Type B pancreatic cell (in vitro differentiated cells): Measurements from ENCODE around the gene LIPI. TPM values are rescaled to one million over a fixed set of nuclear protein-coding genes. Genes with fewer than 3 reads are reported as not detected.

Source experiments
- DNase-seq: peaks from one replicate; pipeline ENCODE4 v3.0.0; 2021; ENCODE audit warnings: mixed read lengths; ENCODE audit not compliant: unreplicated experiment; ENCODE audit errors: extremely low spot score
- H3K27ac Mint-ChIP-seq: 2 replicates; pipeline ENCODE4 v1.8.0; 2021; ENCODE audit warnings: mild to moderate bottlenecking, mixed read lengths
- H3K27me3 Mint-ChIP-seq: 2 replicates; pipeline ENCODE4 v1.8.0; 2021; ENCODE audit warnings: mixed read lengths
- H3K36me3 Mint-ChIP-seq: 2 replicates; pipeline ENCODE4 v1.8.0; 2021; ENCODE audit warnings: mixed read lengths
- H3K4me1 Mint-ChIP-seq: one replicate; pipeline ENCODE4 v1.8.0; 2021; ENCODE audit warnings: mixed read lengths; ENCODE audit not compliant: unreplicated experiment
- H3K4me3 Mint-ChIP-seq: 2 replicates; pipeline ENCODE4 v1.8.0; 2021; ENCODE audit warnings: mild to moderate bottlenecking, mixed read lengths
- H3K9me3 Mint-ChIP-seq: 2 replicates; pipeline ENCODE4 v1.8.0; 2021; ENCODE audit warnings: mixed read lengths
- long read RNA-seq: library from polyadenylated mRNA; unstranded; transcript quantifications from one replicate; pipeline ENCODE4 v2.0.0, GENCODE V29; 2020
- total RNA-seq: library from RNA; stranded (reverse); gene quantifications from 2 replicates; pipeline ENCODE4 v1.2.1, GENCODE V29; 2021; ENCODE audit warnings: low replicate concordance
- TF ChIP-seq, protein P1 (sequence below): fragments of 200-600 bp; sonication (generic); conservative IDR thresholded peaks from 2 replicates; pipeline ENCODE4 v1.5.0; 2021; ENCODE audit warnings: antibody characterized with exemption, mild to moderate bottlenecking

Gene LIPI
- total RNA-seq: not detected in 2 replicates
- long read RNA-seq: 0 reads

DNA sequence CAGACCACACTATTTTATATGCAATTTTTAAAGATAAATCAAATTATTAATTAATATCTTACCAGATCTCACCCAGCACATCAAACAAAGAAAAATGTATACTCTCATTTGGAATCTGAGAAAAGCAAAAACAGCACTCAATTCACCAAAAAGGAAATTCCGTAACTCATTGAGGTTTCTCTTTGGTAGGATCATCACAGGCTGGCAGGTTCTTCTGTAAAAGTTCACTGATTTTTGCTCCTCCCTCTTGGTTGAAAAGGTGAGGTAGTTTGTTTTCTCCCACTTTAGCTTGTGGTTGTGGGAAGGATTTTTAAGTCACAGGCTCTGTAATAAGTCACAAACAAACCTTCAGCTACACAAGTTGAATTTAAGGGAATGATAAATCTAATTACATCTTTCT, at the start of gene LIPI:
Gene LIPI (minus strand): TSS at position 218 of the 400 bp plus-strand sequence. CDS start 110 bp downstream, at position 108.
- no peak for DNase-seq
- Mint-ChIP-seq H3K27me3 (peaks cover 21% of the 10 kb centered on the region), H3K4me1 (no peaks in the 10 kb centered on the region), H3K4me3 (no peak within 1 kb of the TSS), H3K9me3 (no peaks in the 10 kb centered on the region), H3K27ac (no peak within 1 kb of the TSS), H3K36me3 (no peaks in the 10 kb centered on the region)
- TF ChIP-seq, protein P1, sequence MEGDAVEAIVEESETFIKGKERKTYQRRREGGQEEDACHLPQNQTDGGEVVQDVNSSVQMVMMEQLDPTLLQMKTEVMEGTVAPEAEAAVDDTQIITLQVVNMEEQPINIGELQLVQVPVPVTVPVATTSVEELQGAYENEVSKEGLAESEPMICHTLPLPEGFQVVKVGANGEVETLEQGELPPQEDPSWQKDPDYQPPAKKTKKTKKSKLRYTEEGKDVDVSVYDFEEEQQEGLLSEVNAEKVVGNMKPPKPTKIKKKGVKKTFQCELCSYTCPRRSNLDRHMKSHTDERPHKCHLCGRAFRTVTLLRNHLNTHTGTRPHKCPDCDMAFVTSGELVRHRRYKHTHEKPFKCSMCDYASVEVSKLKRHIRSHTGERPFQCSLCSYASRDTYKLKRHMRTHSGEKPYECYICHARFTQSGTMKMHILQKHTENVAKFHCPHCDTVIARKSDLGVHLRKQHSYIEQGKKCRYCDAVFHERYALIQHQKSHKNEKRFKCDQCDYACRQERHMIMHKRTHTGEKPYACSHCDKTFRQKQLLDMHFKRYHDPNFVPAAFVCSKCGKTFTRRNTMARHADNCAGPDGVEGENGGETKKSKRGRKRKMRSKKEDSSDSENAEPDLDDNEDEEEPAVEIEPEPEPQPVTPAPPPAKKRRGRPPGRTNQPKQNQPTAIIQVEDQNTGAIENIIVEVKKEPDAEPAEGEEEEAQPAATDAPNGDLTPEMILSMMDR: no peak

DNA sequence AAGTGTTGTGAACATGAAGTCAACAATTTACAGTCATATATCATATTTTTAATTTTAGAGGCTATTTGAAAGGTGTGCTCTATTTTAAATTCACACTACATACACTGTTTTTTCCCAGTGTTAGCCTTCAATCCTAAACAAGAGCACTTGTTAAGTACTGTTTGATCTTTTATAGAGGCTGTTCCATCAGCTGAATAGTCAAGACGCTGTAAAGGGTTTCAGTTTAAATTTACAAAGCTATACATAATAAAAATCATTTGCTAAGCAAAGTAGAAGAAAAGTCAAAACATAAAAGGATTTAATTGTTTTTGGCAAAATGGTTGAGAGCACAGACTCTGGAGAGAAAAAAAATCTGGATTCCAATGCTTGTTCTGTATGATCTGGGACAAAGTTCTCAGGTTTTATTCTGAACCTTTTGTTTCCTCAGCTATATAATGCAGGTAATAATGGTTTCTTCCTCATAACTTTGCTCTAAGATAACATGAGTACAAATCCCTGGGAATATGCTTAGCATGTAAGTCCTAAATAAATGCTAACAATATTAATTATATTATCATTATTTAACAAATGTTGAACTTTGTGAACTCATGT, 49.5 kb upstream of the LIPI start:
- Mint-ChIP-seq H3K36me3 (no peaks in the 10 kb centered on the region), H3K4me1 (no peaks in the 10 kb centered on the region), H3K27me3 (peaks cover 3% of the 10 kb centered on the region), H3K9me3 (no peaks in the 10 kb centered on the region), H3K4me3 (no peak overlapping the region), H3K27ac (no peak overlapping the region)
- DNase-seq: no peak
- TF ChIP-seq, protein P1: no peak

DNA sequence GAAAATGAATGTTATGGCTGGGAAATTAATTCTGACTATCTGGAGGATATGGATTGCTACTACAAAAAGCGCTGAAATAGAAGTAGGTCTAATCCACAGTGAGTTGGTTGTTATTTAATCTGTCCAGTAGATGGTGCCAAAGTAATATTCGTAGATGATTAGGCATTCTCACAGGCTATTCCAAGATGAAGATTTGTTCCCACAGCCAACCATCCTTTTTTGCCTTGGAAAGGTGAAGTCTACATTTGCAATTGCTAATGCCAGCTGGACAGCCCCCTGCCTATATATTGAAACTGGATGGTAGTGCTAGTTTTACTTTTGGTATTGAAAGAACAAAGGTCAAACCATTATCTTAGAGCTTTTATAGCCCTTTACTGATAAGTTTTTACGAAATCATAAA, 49.0 kb upstream of the LIPI start:
- peak overlapping the region; percentile 10 for H3K27ac Mint-ChIP-seq
- no peaks in the 10 kb centered on the region for H3K4me1 Mint-ChIP-seq
- H3K36me3 Mint-ChIP-seq: no peaks in the 10 kb centered on the region
- TF ChIP-seq, protein P1: peak; percentile 82
- H3K9me3 Mint-ChIP-seq: no peaks in the 10 kb centered on the region
- peaks cover 3% of the 10 kb centered on the region for H3K27me3 Mint-ChIP-seq
- H3K4me3 Mint-ChIP-seq: no peak overlapping the region
- DNase-seq: no peak

DNA sequence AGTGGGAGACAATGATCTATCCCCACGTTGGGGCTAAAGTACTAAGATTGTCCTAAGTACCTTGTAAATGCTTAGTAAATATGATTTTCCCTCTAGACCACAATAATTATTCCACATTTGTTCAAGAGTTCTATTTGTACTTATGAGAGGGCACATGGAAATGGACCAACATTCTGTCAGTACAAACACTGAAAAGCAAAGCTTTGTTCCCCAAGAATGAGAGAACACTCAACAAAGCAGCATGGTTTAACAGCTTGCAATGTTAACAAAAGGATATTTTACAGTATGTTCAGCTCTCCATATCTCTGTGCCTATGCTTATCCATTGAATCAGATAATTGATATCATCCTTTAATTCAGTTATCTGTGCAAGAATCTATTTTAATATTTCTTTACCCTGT, 40.6 kb upstream of the LIPI start:
- DNase-seq: no peak
- Mint-ChIP-seq H3K36me3 (no peaks in the 10 kb centered on the region), H3K9me3 (peaks cover 9% of the 10 kb centered on the region), H3K27ac (no peak overlapping the region), H3K4me3 (no peak overlapping the region), H3K27me3 (no peaks in the 10 kb centered on the region), H3K4me1 (no peaks in the 10 kb centered on the region)
- TF ChIP-seq, protein P1: no peak

DNA sequence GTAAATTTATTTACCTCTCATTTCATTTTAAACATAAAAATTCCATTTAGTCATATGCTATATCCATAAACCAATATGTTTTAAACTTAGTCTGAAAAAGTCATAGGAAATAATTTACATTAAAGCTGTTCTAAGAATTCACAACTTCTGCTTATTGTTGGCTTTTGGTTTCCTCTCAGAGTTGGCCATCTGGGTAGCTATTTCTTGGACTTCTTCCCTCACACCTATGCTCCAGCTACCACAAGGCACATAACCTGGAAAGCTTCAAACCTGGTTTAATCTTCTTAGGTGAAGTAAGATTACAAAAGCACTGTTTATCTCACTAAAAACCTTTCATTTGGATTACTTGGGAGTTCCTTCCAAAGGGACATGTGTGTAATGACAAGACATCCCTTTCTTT, 35.0 kb upstream of the LIPI start:
- Mint-ChIP-seq H3K36me3 (no peaks in the 10 kb centered on the region), H3K4me1 (no peaks in the 10 kb centered on the region), H3K27me3 (no peaks in the 10 kb centered on the region), H3K4me3 (no peak overlapping the region), H3K27ac (no peak overlapping the region), H3K9me3 (peaks cover 9% of the 10 kb centered on the region)
- DNase-seq: no peak
- TF ChIP-seq, protein P1: no peak
